Hepatocyte (in vitro differentiated cells): ENCODE results near the gene NT5C. TPM values are rescaled to one million over a fixed set of nuclear protein-coding genes. Genes with fewer than 3 reads are reported as not detected.

Source experiments
- DNase-seq: peaks from one replicate; pipeline ENCODE4 v3.0.0-alpha.2; 2016; ENCODE audit warnings: low spot score
- H2AFZ ChIP-seq: fragments of 200-600 bp; sonication (generic); 2 replicates; pipeline ENCODE4 v1.6.0; 2016; ENCODE audit warnings: antibody characterized with exemption, mild to moderate bottlenecking
- H3K27ac ChIP-seq: fragments of 200-600 bp; sonication (generic); 2 replicates; pipeline ENCODE4 v1.5.1; 2016; ENCODE audit warnings: mild to moderate bottlenecking
- H3K27me3 ChIP-seq: fragments of 200-600 bp; sonication (generic); 2 replicates; pipeline ENCODE4 v1.6.1; 2016
- H3K36me3 ChIP-seq: fragments of 200-600 bp; sonication (generic); replicated peaks from 2 replicates; pipeline ENCODE4 v1.5.1; 2016; ENCODE audit warnings: low read depth; ENCODE audit not compliant: insufficient read depth
- H3K4me1 ChIP-seq: fragments of 200-600 bp; sonication (generic); 2 replicates; pipeline ENCODE4 v1.5.1; 2016; ENCODE audit warnings: mild to moderate bottlenecking, moderate library complexity; ENCODE audit not compliant: insufficient read depth
- H3K4me2 ChIP-seq: fragments of 200-600 bp; sonication (generic); 2 replicates; pipeline ENCODE4 v1.6.0; 2016
- H3K4me3 ChIP-seq: fragments of 200-600 bp; sonication (generic); 2 replicates; pipeline ENCODE4 v1.5.1; 2016; ENCODE audit warnings: mild to moderate bottlenecking
- H3K79me2 ChIP-seq: fragments of 200-600 bp; sonication (generic); 2 replicates; pipeline ENCODE4 v1.6.0; 2017; ENCODE audit warnings: mild to moderate bottlenecking
- H3K9me2 ChIP-seq: fragments of 200-600 bp; sonication (generic); replicated peaks from 2 replicates; pipeline ENCODE4 v1.6.0; 2017; ENCODE audit warnings: mild to moderate bottlenecking; ENCODE audit not compliant: insufficient read depth
- H3K9me3 ChIP-seq: fragments of 200-600 bp; sonication (generic); 2 replicates; pipeline ENCODE4 v1.5.1; 2016; ENCODE audit warnings: low read depth, mild to moderate bottlenecking
- H4K20me1 ChIP-seq: fragments of 200-600 bp; sonication (generic); 2 replicates; pipeline ENCODE4 v1.6.0; 2016; ENCODE audit warnings: mild to moderate bottlenecking; ENCODE audit not compliant: insufficient read depth, poor library complexity, severe bottlenecking
- CTCF ChIP-seq: fragments of 200-600 bp; sonication (generic); IDR thresholded peaks from 2 replicates; pipeline ENCODE4 v1.5.1; 2016; ENCODE audit warnings: antibody characterized with exemption, mild to moderate bottlenecking; ENCODE audit not compliant: poor library complexity
- EZH2 ChIP-seq: fragments of 200-600 bp; sonication (generic); IDR thresholded peaks from 2 replicates; pipeline ENCODE4 v1.6.1; 2016; ENCODE audit warnings: antibody characterized with exemption, mild to moderate bottlenecking, borderline replicate concordance
- EZH2phosphoT487 ChIP-seq: fragments of 200-600 bp; sonication (generic); IDR thresholded peaks from one replicate; pipeline ENCODE4 v1.6.1; 2018; ENCODE audit warnings: antibody characterized with exemption, mild to moderate bottlenecking, low read depth, moderate library complexity; ENCODE audit not compliant: unreplicated experiment, severe bottlenecking
- WGBS: methylation state at CpG from one replicate; pipeline ENCODE4 v1.1.6; 2016; ENCODE audit warnings: low lambda C conversion rate; ENCODE audit errors: missing lambda C conversion rate; 5-methylcytosine and 5-hydroxymethylcytosine counted together
- polyA plus RNA-seq: library from polyadenylated mRNA; unstranded; fragments of >200 nt; fragmentation: Nextera tagmentation; extraction: Ambion mirVana; gene quantifications from 2 replicates; pipeline ENCODE4 v1.2.1, GENCODE V29; 2016
- total RNA-seq: library from RNA; depleted of rRNA; stranded (reverse); fragments of >200 nt; gene quantifications from 2 replicates; pipeline ENCODE4 v1.2.3, GENCODE V29; 2014

Gene NT5C
- total and polyA plus RNA-seq, 2 experiments from 2014 or later: 46.3 to 73.3 TPM

- Histone ChIP-seq H3K27me3 (no peaks in the 10 kb centered on the region), H3K36me3 (no peaks in the 10 kb centered on the region), H3K9me3 (no peaks in the 10 kb centered on the region), H2AFZ (no peak overlapping the region), H3K9me2 (no peaks in the 10 kb centered on the region), H3K27ac (no peak overlapping the region), H4K20me1 (no peaks in the 10 kb centered on the region), H3K4me1 (peaks cover 7% of the 10 kb centered on the region), H3K4me2 (no peak overlapping the region), H3K4me3 (no peak overlapping the region), H3K79me2 (peaks cover 5% of the 10 kb centered on the region)
- peak; percentile 74 for DNase-seq
- TF ChIP-seq CTCF (peak; percentile 52), EZH2phosphoT487 (no peak)
- WGBS: 60% methylated on average over 20 of the region's 20 CpGs
Measured at GRCh38 chr17:75105126-75106080, 26.1 kb downstream of the NT5C start.

- H4K20me1 ChIP-seq: no peaks in the 10 kb centered on the region
- H3K9me3 ChIP-seq: no peaks in the 10 kb centered on the region
- H2AFZ ChIP-seq: no peak overlapping the region
- no peak for DNase-seq
- peaks cover 2% of the 10 kb centered on the region for H3K4me1 ChIP-seq
- H3K36me3 ChIP-seq: no peaks in the 10 kb centered on the region
- no peaks in the 10 kb centered on the region for H3K79me2 ChIP-seq
- H3K9me2 ChIP-seq: no peaks in the 10 kb centered on the region
- WGBS: 89% methylated on average over 14 of the region's 14 CpGs
- TF ChIP-seq EZH2 (no peak), EZH2phosphoT487 (no peak), CTCF (no peak)
- H3K27me3 ChIP-seq: no peaks in the 10 kb centered on the region
- H3K27ac ChIP-seq: no peak overlapping the region
- no peak overlapping the region for H3K4me3 ChIP-seq
- no peak overlapping the region for H3K4me2 ChIP-seq
Measured at GRCh38 chr17:75103601-75104554, 27.7 kb downstream of the NT5C start.

GRCh38 chr17:75102385-75102821, 29.1 kb downstream of the NT5C start:
- DNase-seq: no peak
- Histone ChIP-seq H3K27ac (no peak overlapping the region), H3K9me3 (no peaks in the 10 kb centered on the region), H2AFZ (no peak overlapping the region), H4K20me1 (no peaks in the 10 kb centered on the region), H3K4me3 (no peak overlapping the region), H3K79me2 (no peaks in the 10 kb centered on the region), H3K4me2 (no peak overlapping the region), H3K9me2 (no peaks in the 10 kb centered on the region), H3K36me3 (no peaks in the 10 kb centered on the region), H3K4me1 (no peaks in the 10 kb centered on the region), H3K27me3 (no peaks in the 10 kb centered on the region)
- TF ChIP-seq EZH2phosphoT487 (no peak), CTCF (no peak)
- 82% methylated on average over 12 of the region's 12 CpGs for WGBS
